ENCODE measurements around the gene CCDC43.

Gene CCDC43

GRCh38 chr17:44734272-44734671, 44.7 kb upstream of the CCDC43 start:
- TF ChIP-seq ZBTB7A (IDR thresholded peaks at IDR 0.05; ENCODE audit: low read depth) = no peak
- TF ChIP-seq TCF12 (IDR thresholded peaks at IDR 0.05; ENCODE audit: low read depth) = no peak
- TF ChIP-seq EP300 (IDR thresholded peaks at IDR 0.05; ENCODE audit: borderline replicate concordance) = no peak
- TF ChIP-seq USF1 (IDR thresholded peaks at IDR 0.05) = no peak
- TF ChIP-seq YY1 (IDR thresholded peaks at IDR 0.05; ENCODE audit: low read depth) = no peak
- TF ChIP-seq, protein P1, sequence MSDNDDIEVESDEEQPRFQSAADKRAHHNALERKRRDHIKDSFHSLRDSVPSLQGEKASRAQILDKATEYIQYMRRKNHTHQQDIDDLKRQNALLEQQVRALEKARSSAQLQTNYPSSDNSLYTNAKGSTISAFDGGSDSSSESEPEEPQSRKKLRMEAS (IDR thresholded peaks at IDR 0.05) = no peak
- TF ChIP-seq FOXM1 (IDR thresholded peaks at IDR 0.05; ENCODE audit: borderline replicate concordance, low read depth) = no peak
- TF ChIP-seq EGR1 (IDR thresholded peaks at IDR 0.05) = no peak
- TF ChIP-seq RAD21 (IDR thresholded peaks at IDR 0.05; ENCODE audit: low read depth) = no peak
- TF ChIP-seq NFIC (IDR thresholded peaks at IDR 0.05) = no peak
- no peak for TF ChIP-seq TAF1 (IDR thresholded peaks at IDR 0.05; ENCODE audit: low read depth)
- no peak for TF ChIP-seq REST (IDR thresholded peaks at IDR 0.05; ENCODE audit: low read depth)

GRCh38 chr17:44733753-44734152, 44.2 kb upstream of the CCDC43 start:
- no peak for TF ChIP-seq YY1 (IDR thresholded peaks at IDR 0.05; ENCODE audit: low read depth)
- TF ChIP-seq EGR1 (IDR thresholded peaks at IDR 0.05) = no peak
- no peak for TF ChIP-seq TCF12 (IDR thresholded peaks at IDR 0.05; ENCODE audit: low read depth)
- TF ChIP-seq RAD21 (IDR thresholded peaks at IDR 0.05; ENCODE audit: low read depth) = peak; percentile 23; the same call in 1 of the 2 replicates

- TF ChIP-seq YY1 (IDR thresholded peaks at IDR 0.05; ENCODE audit: low read depth) = no peak
- no peak for TF ChIP-seq EP300 (IDR thresholded peaks at IDR 0.05; ENCODE audit: borderline replicate concordance)
- TF ChIP-seq CEBPB (IDR thresholded peaks at IDR 0.05) = no peak
- TF ChIP-seq, protein P1 (IDR thresholded peaks at IDR 0.05) = no peak
- TF ChIP-seq CREB1 (IDR thresholded peaks at IDR 0.05; ENCODE audit: low read depth) = no peak
- no peak for TF ChIP-seq RAD21 (IDR thresholded peaks at IDR 0.05; ENCODE audit: low read depth)
- TF ChIP-seq FOXM1 (IDR thresholded peaks at IDR 0.05; ENCODE audit: borderline replicate concordance, low read depth) = no peak
- no peak for TF ChIP-seq TEAD4 (IDR thresholded peaks at IDR 0.05)
- TF ChIP-seq TCF12 (IDR thresholded peaks at IDR 0.05; ENCODE audit: low read depth) = no peak
- TF ChIP-seq ZBTB7A (IDR thresholded peaks at IDR 0.05; ENCODE audit: low read depth) = no peak
- no peak for TF ChIP-seq TAF1 (IDR thresholded peaks at IDR 0.05; ENCODE audit: low read depth)
- no peak for TF ChIP-seq EGR1 (IDR thresholded peaks at IDR 0.05)
- TF ChIP-seq REST (IDR thresholded peaks at IDR 0.05; ENCODE audit: low read depth) = no peak
- TF ChIP-seq NFIC (IDR thresholded peaks at IDR 0.05) = no peak
- no peak for TF ChIP-seq USF1 (IDR thresholded peaks at IDR 0.05)
Measured at GRCh38 chr17:44722254-44722653, 32.7 kb upstream of the CCDC43 start.

- TF ChIP-seq YY1 (IDR thresholded peaks at IDR 0.05; ENCODE audit: low read depth) (no peak), TEAD4 (IDR thresholded peaks at IDR 0.05) (no peak), NFIC (IDR thresholded peaks at IDR 0.05) (no peak), EP300 (IDR thresholded peaks at IDR 0.05; ENCODE audit: borderline replicate concordance) (no peak), CEBPB (IDR thresholded peaks at IDR 0.05) (no peak), TCF12 (IDR thresholded peaks at IDR 0.05; ENCODE audit: low read depth) (no peak), CREB1 (IDR thresholded peaks at IDR 0.05; ENCODE audit: low read depth) (no peak), USF1 (IDR thresholded peaks at IDR 0.05) (no peak), REST (IDR thresholded peaks at IDR 0.05; ENCODE audit: low read depth) (no peak), RAD21 (IDR thresholded peaks at IDR 0.05; ENCODE audit: low read depth) (no peak), FOXM1 (IDR thresholded peaks at IDR 0.05; ENCODE audit: borderline replicate concordance, low read depth) (no peak), ZBTB7A (IDR thresholded peaks at IDR 0.05; ENCODE audit: low read depth) (no peak), TAF1 (IDR thresholded peaks at IDR 0.05; ENCODE audit: low read depth) (no peak), EGR1 (IDR thresholded peaks at IDR 0.05) (no peak)
- TF ChIP-seq, protein P1 (IDR thresholded peaks at IDR 0.05) = no peak
Measured at GRCh38 chr17:44719444-44719843, 29.9 kb upstream of the CCDC43 start.

Data from Ishikawa (cell line).